Erythroblast (primary cell): ENCODE results near the gene GLCE.

Experiments used
- GATA1 ChIP-seq: IDR thresholded peaks from 2 replicates; pipeline ENCODE4 v1.6.1; 2011; ENCODE audit warnings: low read depth, mild to moderate bottlenecking, control low read depth, low read length, moderate library complexity
- POLR2A ChIP-seq: IDR thresholded peaks from 2 replicates; pipeline ENCODE4 v1.6.1; 2011; ENCODE audit warnings: mild to moderate bottlenecking, low read length

DNA sequence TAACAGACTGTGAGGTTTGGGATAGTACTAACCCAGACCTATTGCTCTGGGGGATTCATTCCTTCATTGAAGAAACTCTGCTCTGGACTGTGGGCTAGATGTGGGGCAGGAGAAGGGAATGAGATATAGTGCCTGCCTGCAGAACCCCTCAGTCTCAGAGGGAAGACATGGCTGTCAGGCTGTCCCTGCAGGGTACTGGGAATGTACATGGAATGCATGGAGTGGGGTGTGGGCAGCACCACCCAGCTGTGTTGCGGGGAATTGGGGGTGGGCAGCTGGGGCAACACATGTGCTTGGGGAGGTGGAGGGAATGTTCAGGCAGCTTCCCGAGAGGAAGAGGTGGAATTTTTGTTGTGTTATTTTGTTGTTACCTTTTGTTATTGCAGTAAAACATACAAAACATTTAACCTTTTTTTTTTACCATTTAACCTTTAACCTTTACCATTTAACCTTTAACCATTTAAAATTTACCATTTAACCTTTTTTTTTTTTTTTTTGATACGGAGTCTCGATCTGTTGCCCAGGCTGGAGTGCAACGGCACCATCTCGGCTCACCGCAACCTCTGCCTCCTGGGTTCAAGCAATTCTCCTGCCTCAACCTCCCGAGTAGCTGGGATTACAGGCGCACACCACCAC lies 145.6 kb downstream of the GLCE start:
- no peak for TF ChIP-seq POLR2A
- TF ChIP-seq GATA1: no peak
